HG02884 (cell line): ENCODE measurements around the gene KRTAP10-4.
"Not testable (repeated sequence)": the region's sequence is repeated elsewhere in the genome, so short reads cannot be mapped to it uniquely, and the experiment has no call there.

ENCODE experiments used
- ATAC-seq: cut with Tn5 transposase; IDR thresholded peaks from one replicate; pipeline ENCODE4 v1.9.1; 2021; ENCODE audit warnings: mild to moderate bottlenecking, moderate library complexity; ENCODE audit not compliant: unreplicated experiment

Gene KRTAP10-4

DNA sequence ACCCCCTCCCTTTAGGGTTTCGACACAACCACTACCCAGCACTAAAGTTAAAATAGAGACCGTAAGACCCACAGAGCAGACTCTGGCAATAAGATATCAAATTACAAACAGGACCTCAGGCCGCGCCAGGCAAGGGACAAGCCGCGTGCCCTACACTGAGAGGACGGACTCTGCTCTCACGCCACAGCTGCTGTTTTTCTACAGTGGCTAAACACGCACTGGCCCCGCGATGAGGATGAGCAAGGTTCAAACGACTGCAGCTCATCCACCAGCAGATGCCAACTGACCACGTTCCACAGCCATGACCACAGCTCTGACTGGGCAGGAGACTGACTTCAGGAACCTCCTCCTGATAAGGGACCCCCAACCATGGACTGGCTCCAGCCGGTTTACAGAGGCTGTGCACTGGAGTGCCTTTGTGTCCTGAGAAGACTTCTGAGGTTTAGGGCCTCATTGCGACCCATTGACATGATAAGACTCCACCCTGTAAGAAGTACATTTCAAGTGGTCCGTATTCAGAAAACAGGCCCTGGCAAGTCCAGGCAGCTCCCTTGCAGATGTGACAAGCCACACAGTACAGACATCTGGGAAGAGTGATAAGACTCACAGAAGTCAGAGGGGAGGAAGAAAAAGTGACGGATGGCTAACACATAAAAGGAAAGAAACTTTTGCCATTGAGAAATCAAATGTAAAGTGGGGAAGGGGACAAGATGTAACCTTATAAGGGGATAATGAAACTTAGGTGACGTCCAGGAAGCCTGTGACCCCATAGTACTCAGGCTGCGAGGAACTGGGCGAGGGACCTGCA lies 20.3 kb downstream of the KRTAP10-4 start:
- ATAC-seq, result no peak

DNA sequence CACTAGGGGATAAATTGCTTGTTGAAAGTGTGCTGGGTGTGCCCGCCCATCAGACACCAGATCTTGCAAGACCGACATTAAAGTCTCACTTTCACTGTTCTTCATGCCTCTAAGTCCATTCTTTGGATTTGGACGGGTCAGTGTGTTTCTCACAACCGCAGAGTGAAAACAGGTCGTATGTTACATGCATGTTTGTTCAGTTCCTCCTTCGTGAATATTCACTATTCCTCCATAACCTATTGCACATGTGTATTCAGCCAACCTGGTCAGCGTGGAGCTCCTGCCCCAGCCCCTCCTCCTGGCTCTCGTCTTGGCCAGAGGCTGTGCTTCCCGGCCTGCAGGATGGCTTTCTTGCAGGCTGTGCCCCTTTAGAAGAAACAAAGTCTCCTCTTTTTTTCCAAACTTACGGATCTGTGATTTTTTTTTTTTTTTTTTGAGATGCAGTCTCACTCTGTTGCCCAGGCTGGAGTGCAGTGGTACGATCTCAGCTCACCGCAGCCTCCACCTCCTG lies 20.9 kb downstream of the KRTAP10-4 start:
- no peak for ATAC-seq

DNA sequence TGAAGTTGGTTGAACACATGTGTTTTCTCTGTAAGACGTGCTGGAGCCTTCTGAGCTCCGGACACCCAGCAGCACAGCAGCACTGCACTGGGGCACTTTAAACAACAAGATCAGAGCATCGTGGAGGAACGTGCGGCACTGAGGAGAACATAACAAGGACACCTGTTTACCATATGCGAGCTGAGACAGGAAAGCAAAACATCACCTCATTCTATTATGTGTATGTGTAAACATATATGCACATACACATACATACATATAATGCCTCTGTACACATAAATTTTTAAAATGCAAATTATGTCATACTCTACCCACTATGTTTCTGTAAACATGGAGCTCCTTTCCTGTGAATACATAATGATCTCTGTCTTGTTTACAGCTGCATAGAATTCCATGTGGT lies 22.0 kb downstream of the KRTAP10-4 start:
- ATAC-seq, result no peak

- no peak for ATAC-seq
These were observed 22.7 kb downstream of the KRTAP10-4 start for GRCh38 chr21:44596068-44596725.

DNA sequence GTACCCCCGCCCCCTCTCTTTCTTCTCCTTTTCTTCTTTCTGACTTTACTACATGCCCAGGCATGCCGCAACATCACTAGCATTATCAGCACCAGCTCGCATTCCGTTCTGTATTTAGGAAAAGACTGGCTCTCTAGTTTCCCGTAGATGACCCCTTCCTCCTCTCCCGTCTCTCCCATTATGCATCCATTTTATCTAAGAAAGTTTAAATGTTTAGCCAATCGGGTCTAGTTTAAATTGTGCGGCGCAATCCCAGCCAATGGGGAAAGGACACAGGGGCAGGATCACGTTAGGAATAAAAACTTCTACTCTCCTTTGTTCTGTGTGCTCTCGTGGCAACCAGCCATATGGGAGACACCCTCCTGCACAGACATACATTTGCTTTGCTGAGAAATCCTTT lies 24.5 kb downstream of the KRTAP10-4 start:
- no peak for ATAC-seq

GRCh38 chr21:44599264-44600029 lies 25.9 kb downstream of the KRTAP10-4 start:
- ATAC-seq, result no peak

- not testable (repeated sequence) for ATAC-seq
These were observed 26.8 kb downstream of the KRTAP10-4 start, which contains the start of gene KRTAP10-7 for GRCh38 chr21:44600118-44600978. KRTAP10-7 (plus strand) TSS chr21:44600597; CDS start chr21:44600622, 25 bp downstream.

GRCh38 chr21:44601091-44601490 lies 27.6 kb downstream of the KRTAP10-4 start:
- not testable (repeated sequence) for ATAC-seq

DNA sequence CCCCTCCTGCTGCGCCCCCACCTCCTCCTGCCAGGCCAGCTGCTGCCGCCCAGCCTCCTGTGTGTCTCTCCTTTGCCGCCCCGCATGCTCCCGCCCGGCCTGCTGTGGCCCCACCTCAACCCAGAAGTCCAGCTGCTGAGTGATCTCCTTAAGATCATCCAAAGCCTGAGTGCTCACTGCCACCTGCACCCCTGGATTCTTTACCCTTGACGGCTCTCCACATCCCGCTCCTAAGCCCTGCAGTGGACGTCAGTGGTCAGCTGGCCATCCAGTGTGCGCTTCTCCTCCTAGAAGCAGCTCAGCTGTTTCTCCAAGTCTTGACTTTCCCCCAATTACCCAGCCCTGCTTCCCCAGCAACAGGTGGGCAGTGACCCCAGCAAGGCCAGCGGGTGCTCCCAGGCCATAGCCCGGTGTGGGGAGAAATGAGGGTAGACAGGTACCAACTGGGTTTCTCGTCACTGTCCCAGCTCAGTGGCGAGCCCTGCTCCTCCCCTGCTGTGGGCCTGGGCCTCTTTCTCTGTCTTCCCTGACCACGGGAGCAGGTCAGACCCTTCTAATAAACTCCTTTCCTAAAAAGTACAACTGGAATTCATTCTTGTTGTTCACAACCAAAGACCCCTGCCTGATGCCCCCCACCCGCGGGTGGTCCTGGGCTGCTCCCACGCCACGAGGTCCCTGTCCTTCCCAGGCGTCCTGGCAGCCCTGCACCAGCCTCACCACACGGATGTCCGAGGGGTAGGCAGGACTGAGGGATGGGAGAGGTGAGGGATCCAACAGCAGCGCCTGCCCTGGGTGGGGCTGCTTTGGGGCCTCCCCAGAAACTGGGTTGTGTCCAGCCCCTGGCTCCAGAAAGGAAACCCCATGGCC lies 28.3 kb downstream of the KRTAP10-4 start:
- no peak for ATAC-seq

GRCh38 chr21:44602463-44602850 lies 28.9 kb downstream of the KRTAP10-4 start:
- ATAC-seq, result no peak

GRCh38 chr21:44603109-44603875 lies 29.8 kb downstream of the KRTAP10-4 start:
- ATAC-seq, result no peak

- no peak for ATAC-seq
These were observed 30.4 kb downstream of the KRTAP10-4 start for GRCh38 chr21:44603911-44604310.

GRCh38 chr21:44606495-44606894 lies 33.0 kb downstream of the KRTAP10-4 start:
- ATAC-seq, result no peak

DNA sequence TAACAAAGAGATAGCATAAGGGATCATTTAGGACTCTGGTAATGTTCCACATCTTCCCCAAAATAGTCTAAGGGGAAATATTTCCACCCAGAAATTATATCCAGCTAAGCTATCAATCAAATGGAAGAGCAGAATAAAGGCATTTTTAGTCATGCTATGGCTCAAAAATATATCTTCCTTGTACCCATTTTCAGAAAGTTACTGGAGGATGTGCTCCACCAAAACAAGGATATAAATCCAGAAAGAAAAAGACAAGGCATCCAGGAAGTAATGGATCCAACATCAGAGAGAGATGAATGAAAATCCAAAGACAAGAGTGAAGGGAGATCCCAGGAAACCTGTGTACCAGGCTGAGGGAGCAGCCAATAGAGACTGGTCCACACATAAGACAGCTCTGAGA lies 35.7 kb downstream of the KRTAP10-4 start:
- ATAC-seq, result no peak

- ATAC-seq, result not testable (repeated sequence)
These were observed 36.8 kb downstream of the KRTAP10-4 start for GRCh38 chr21:44610157-44610843.

- no peak for ATAC-seq
These were observed 38.0 kb downstream of the KRTAP10-4 start for GRCh38 chr21:44611551-44611950.

- no peak for ATAC-seq
These were observed 38.5 kb downstream of the KRTAP10-4 start, which contains the start of gene KRTAP10-8 for GRCh38 chr21:44612029-44612486. KRTAP10-8 (plus strand) TSS chr21:44612079; CDS start chr21:44612101, 22 bp downstream.
